Endothelial cell of umbilical vein (primary cell): Measurements from ENCODE around the gene KCNK10. TPM values are rescaled to one million over a fixed set of nuclear protein-coding genes. Genes with fewer than 3 reads are reported as not detected.

ENCODE experiments used
- BruUV-seq: library from RNA; stranded (reverse); fragments of 400-500 nt; replicated peaks from 2 replicates; lab custom pipeline; 2021; lab: Mats Ljungman, UMichigan
- CTCF ChIA-PET: fragments of 300-600, 350-600 bp; sonication (Branson Sonifier 250); formaldehyde crosslinking; loops from one replicate; lab custom pipeline; 2021; ENCODE audit warnings: antibody characterized with exemption, inconsistent platforms; lab: Charles Lee
- POLR2A ChIA-PET: fragments of 300-600, 350-600 bp; sonication (Branson Sonifier 250); formaldehyde crosslinking; loops from one replicate; lab custom pipeline; 2021; ENCODE audit warnings: antibody characterized with exemption, inconsistent platforms; lab: Charles Lee
- DNase-seq: peaks from one replicate; pipeline ENCODE4 v3.0.0-alpha.2; 2011; ENCODE audit warnings: low read depth, low spot score
- FAIRE-seq: peaks from 2 replicates; lab custom pipeline; 2011; peaks lifted over from hg19 to GRCh38; lab: Jason Lieb, UNC
- H2AFZ ChIP-seq: 2 replicates; pipeline ENCODE4 v1.6.0; 2012; ENCODE audit warnings: low read depth, low read length, control low read depth, inconsistent platforms
- H3K27ac ChIP-seq: 2 replicates; pipeline ENCODE4 v1.5.1; 2011; ENCODE audit warnings: low read depth, mild to moderate bottlenecking, control low read depth, low read length, moderate library complexity; ENCODE audit not compliant: insufficient read depth
- H3K27me3 ChIP-seq, 2 experiments: 2 replicates each; pipeline versions ENCODE4 v1.6.0 to v1.6.1; 2011; ENCODE audit warnings: low read length in 2 of 2, mixed read lengths in 1 of 2; ENCODE audit not compliant: control insufficient read depth in 2 of 2, insufficient read depth in 2 of 2
- H3K36me3 ChIP-seq, 2 experiments: 2 replicates in 1 of 2; 3 replicates in 1 of 2; pipeline ENCODE4 v1.5.1; 2011; ENCODE audit warnings: low read length in 2 of 2, mild to moderate bottlenecking in 1 of 2, moderate library complexity in 1 of 2; ENCODE audit not compliant: control insufficient read depth in 2 of 2, insufficient read depth in 2 of 2; ENCODE audit errors: extremely low read depth in 1 of 2
- H3K4me1 ChIP-seq: 3 replicates; pipeline ENCODE4 v1.5.1; 2011; ENCODE audit warnings: mild to moderate bottlenecking, low read length; ENCODE audit not compliant: control insufficient read depth, insufficient read depth; ENCODE audit errors: extremely low read depth
- H3K4me2 ChIP-seq: 2 replicates; pipeline ENCODE4 v1.6.1; 2011; ENCODE audit warnings: low read length, control low read depth, mixed read lengths; ENCODE audit not compliant: insufficient read depth
- H3K4me3 ChIP-seq, 3 experiments: fragments of 200-600 bp in 1 of 3; sonication (generic), shearing (Covaris generic) in 1 of 3; replicated peaks in 1 of 3; 2 replicates each; pipeline ENCODE4 v1.5.1; 2011 to 2016; ENCODE audit warnings: control low read depth in 3 of 3, low read length in 3 of 3, mild to moderate bottlenecking in 2 of 3, inconsistent platforms in 1 of 3, low read depth in 1 of 3, moderate library complexity in 1 of 3; ENCODE audit not compliant: insufficient read depth in 1 of 3
- H3K79me2 ChIP-seq: 2 replicates; pipeline ENCODE4 v1.6.0; 2012; ENCODE audit warnings: low read length, inconsistent platforms; ENCODE audit not compliant: control insufficient read depth, insufficient read depth
- H3K9ac ChIP-seq: replicated peaks from 2 replicates; pipeline ENCODE3; 2011; ENCODE audit warnings: low read length, control low read depth; ENCODE audit not compliant: insufficient read depth; ENCODE audit errors: extremely low read depth
- H3K9me1 ChIP-seq: replicated peaks from 3 replicates; pipeline ENCODE4 v1.6.0; 2011; ENCODE audit warnings: mild to moderate bottlenecking, low read length; ENCODE audit not compliant: control insufficient read depth, insufficient read depth; ENCODE audit errors: extremely low read depth
- H3K9me3 ChIP-seq: replicated peaks from 2 replicates; pipeline ENCODE4 v1.5.1; 2012; ENCODE audit warnings: low read length, inconsistent platforms; ENCODE audit not compliant: control insufficient read depth, insufficient read depth
- H4K20me1 ChIP-seq: replicated peaks from 2 replicates; pipeline ENCODE3; 2011; ENCODE audit warnings: mild to moderate bottlenecking, low read length; ENCODE audit not compliant: control insufficient read depth, insufficient read depth; ENCODE audit errors: extremely low read depth
- EZH2 ChIP-seq: IDR thresholded peaks from 2 replicates; pipeline ENCODE4 v1.6.1; 2012; ENCODE audit warnings: borderline replicate concordance, low read depth, mild to moderate bottlenecking, moderate library complexity, low read length, inconsistent platforms; ENCODE audit not compliant: severe bottlenecking
- FOS ChIP-seq: IDR thresholded peaks from 2 replicates; pipeline ENCODE4 v1.6.1; 2011; ENCODE audit warnings: mild to moderate bottlenecking, low read length, moderate library complexity, borderline replicate concordance; ENCODE audit not compliant: insufficient read depth
- GATA2 ChIP-seq: IDR thresholded peaks from 2 replicates; pipeline ENCODE4 v1.7.0; 2011; ENCODE audit warnings: low read depth, mild to moderate bottlenecking, moderate library complexity, mixed read lengths, low read length; ENCODE audit not compliant: insufficient read length, insufficient read depth
- JUN ChIP-seq: IDR thresholded peaks from 2 replicates; pipeline ENCODE4 v1.6.1; 2011; ENCODE audit warnings: borderline replicate concordance, low read depth; ENCODE audit not compliant: insufficient read length, insufficient read depth
- MYC ChIP-seq: IDR thresholded peaks from one replicate; pipeline ENCODE4 v1.6.1; 2011; ENCODE audit warnings: mild to moderate bottlenecking, low read depth, low read length
- POLR2A ChIP-seq: IDR thresholded peaks from 2 replicates; pipeline ENCODE4 v1.6.1; 2012; ENCODE audit warnings: low read depth, mild to moderate bottlenecking, control low read depth, low read length
- POLR2AphosphoS5 ChIP-seq: IDR thresholded peaks from 2 replicates; pipeline ENCODE4 v1.6.1; 2012; ENCODE audit warnings: low read depth, mild to moderate bottlenecking, control low read depth, low read length, moderate library complexity; ENCODE audit not compliant: insufficient read depth
- dilution Hi-C: fragments of 300-500 bp; cut with MboI; formaldehyde crosslinking; loops from one replicate; pipeline ENCODE4 v1.15.0; 2019; ENCODE audit warnings: low sequenced_read_pairs; ENCODE audit not compliant: extremely low pct_ligation_motif_present
- intact Hi-C: fragments of 100-400 bp; cut with micrococcal nuclease; formaldehyde crosslinking; loops from one replicate; pipeline ENCODE4 v1.10.0; 2022
- polyA plus RNA-seq, 4 experiments: library from polyadenylated mRNA; depleted of rRNA in 3 of 4; stranded (reverse) in 3 of 4; unstranded in 1 of 4; fragments of >200 nt; gene quantifications; 2 replicates each; pipeline versions ENCODE4 v1.2.1 to v1.2.3, GENCODE V29; 2011 to 2012; ENCODE audit warnings: missing spikeins in 1 of 4
- total RNA-seq: library from RNA; stranded (reverse); gene quantifications from 2 replicates; pipeline ENCODE4 v1.2.3, GENCODE V29; 2021
- TF ChIP-seq, protein P1 (sequence below), 2 donors: IDR thresholded peaks; 1 replicate in 1 of 2; 2 replicates in 1 of 2; pipeline ENCODE4 v1.5.1; 2011; ENCODE audit warnings: low read length in 2 of 2, mild to moderate bottlenecking in 2 of 2, moderate library complexity in 2 of 2, control low read depth in 1 of 2, inconsistent platforms in 1 of 2, low read depth in 1 of 2; ENCODE audit not compliant: insufficient read depth in 1 of 2; ENCODE audit errors: extremely low read depth in 1 of 2
- TF ChIP-seq, protein P2 (sequence below): IDR thresholded peaks from 2 replicates; pipeline ENCODE4 v1.6.1; 2011; ENCODE audit not compliant: insufficient read depth, insufficient read length

Gene KCNK10
- total and polyA plus RNA-seq, 2 donors (not counting 3 experiments of a cell fraction or from before 2014, with no cell fraction given), result not detected

DNA sequence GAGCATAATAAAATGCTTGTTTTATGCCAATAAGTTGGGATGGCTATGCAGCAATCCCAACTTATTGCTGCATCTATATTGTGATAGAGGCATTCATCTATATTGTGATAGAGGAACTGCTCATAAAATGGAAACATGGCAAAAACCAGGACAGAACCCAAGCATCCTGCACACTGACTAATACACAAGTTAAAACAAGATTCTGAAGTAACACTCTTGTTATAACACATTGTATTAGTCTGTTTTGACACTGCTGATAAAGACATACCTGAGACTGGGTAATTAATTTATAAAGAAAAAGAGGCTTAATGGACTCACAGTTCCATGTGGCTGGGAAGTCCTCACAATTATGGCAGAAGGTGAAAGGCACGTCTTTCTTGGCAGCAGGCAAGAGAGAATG is 36.8 kb downstream of the KCNK10 start:
- Histone ChIP-seq H3K27ac (no peak overlapping the region), H4K20me1 (no peaks in the 10 kb centered on the region), H3K4me1 (no peaks in the 10 kb centered on the region), H3K79me2 (no peaks in the 10 kb centered on the region), H3K4me2 (no peak overlapping the region), H2AFZ (no peak overlapping the region), H3K27me3 (no peaks in the 10 kb centered on the region), H3K4me3 (no peak overlapping the region), H3K9me1 (no peaks in the 10 kb centered on the region), H3K9ac (no peak overlapping the region), H3K9me3 (no peaks in the 10 kb centered on the region), H3K36me3 (no peaks in the 10 kb centered on the region)
- no peak for DNase-seq
- intact Hi-C loops, result no loop called here
- TF ChIP-seq EZH2, result no peak
- FAIRE-seq, result no peak
- ChIA-PET POLR2A (no interaction called here), CTCF (no interaction called here)
- dilution Hi-C loops, result no loop called here
- no TSS peak for BruUV-seq

DNA sequence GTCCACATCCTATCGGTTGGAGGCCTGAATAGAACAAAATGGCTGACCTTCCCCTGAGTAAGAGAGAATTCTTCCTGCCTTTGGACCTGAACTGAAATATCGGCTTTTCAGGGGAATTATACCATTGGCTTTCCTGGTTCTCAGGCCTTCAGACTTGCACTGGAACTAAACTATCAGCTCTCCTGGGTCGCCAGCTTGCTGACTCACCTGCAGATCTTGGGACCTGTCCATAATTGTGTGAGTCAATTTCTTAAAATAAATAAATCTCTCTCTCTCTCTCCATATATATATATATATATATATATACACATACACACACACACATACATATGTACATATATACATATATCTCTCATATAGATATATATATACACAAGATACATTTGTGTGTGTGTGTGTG is 41.6 kb downstream of the KCNK10 start:
- TF ChIP-seq, protein P1, sequence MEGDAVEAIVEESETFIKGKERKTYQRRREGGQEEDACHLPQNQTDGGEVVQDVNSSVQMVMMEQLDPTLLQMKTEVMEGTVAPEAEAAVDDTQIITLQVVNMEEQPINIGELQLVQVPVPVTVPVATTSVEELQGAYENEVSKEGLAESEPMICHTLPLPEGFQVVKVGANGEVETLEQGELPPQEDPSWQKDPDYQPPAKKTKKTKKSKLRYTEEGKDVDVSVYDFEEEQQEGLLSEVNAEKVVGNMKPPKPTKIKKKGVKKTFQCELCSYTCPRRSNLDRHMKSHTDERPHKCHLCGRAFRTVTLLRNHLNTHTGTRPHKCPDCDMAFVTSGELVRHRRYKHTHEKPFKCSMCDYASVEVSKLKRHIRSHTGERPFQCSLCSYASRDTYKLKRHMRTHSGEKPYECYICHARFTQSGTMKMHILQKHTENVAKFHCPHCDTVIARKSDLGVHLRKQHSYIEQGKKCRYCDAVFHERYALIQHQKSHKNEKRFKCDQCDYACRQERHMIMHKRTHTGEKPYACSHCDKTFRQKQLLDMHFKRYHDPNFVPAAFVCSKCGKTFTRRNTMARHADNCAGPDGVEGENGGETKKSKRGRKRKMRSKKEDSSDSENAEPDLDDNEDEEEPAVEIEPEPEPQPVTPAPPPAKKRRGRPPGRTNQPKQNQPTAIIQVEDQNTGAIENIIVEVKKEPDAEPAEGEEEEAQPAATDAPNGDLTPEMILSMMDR (IDR thresholded peaks at IDR 0.05; ENCODE audit: extremely low read depth in 1 of 2, insufficient read depth in 1 of 2, low read depth in 1 of 2, low read length in 2 of 2), result no peak
- TF ChIP-seq FOS (no peak), GATA2 (no peak), EZH2 (no peak), JUN (no peak), POLR2A (no peak), MYC (no peak), POLR2AphosphoS5 (no peak)
- TF ChIP-seq, protein P2, sequence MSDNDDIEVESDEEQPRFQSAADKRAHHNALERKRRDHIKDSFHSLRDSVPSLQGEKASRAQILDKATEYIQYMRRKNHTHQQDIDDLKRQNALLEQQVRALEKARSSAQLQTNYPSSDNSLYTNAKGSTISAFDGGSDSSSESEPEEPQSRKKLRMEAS, result no peak
- H3K9ac ChIP-seq, result no peak overlapping the region
- no peak overlapping the region for H3K27ac ChIP-seq
- intact Hi-C loops, result no loop called here
- H3K4me1 ChIP-seq, result no peaks in the 10 kb centered on the region
- H2AFZ ChIP-seq, result no peak overlapping the region
- POLR2A ChIA-PET, result no interaction called here
- H3K4me3 ChIP-seq, result no peak overlapping the region
- no peaks in the 10 kb centered on the region for H4K20me1 ChIP-seq
- H3K36me3 ChIP-seq, result no peaks in the 10 kb centered on the region
- CTCF ChIA-PET, result no interaction called here
- no peaks in the 10 kb centered on the region for H3K9me1 ChIP-seq
- FAIRE-seq (no peak), DNase-seq (no peak)
- H3K9me3 ChIP-seq, result no peaks in the 10 kb centered on the region
- H3K4me2 ChIP-seq, result no peak overlapping the region
- no TSS peak for BruUV-seq
- no peaks in the 10 kb centered on the region for H3K79me2 ChIP-seq
- H3K27me3 ChIP-seq, result no peaks in the 10 kb centered on the region
- dilution Hi-C loops, result no loop called here
